22Rv1 (cell line): ENCODE measurements around the gene PXT1.

Experiments used
- CTCF ChIP-seq: fragments of 450-650 bp; IDR thresholded peaks from 2 replicates; pipeline ENCODE4 v1.5.1; 2017; ENCODE audit warnings: mild to moderate bottlenecking
- ZFX ChIP-seq: fragments of 450-650 bp; IDR thresholded peaks from 2 replicates; pipeline ENCODE4 v1.6.1; 2017; ENCODE audit warnings: antibody characterized with exemption, borderline replicate concordance

GRCh38 chr6:36492092-36492491 is 49.4 kb upstream of the PXT1 start:
- TF ChIP-seq CTCF: no peak
- TF ChIP-seq ZFX: no peak
